22Rv1 (cell line): ENCODE data around the gene ARTN.

Experiments
- ZFX ChIP-seq: fragments of 450-650 bp; IDR thresholded peaks from 2 replicates; pipeline ENCODE4 v1.6.1; 2017; ENCODE audit warnings: antibody characterized with exemption, borderline replicate concordance
- TF ChIP-seq, protein P1 (sequence below): fragments of 450-650 bp; IDR thresholded peaks from 2 replicates; pipeline ENCODE4 v1.5.1; 2017; ENCODE audit warnings: mild to moderate bottlenecking

DNA sequence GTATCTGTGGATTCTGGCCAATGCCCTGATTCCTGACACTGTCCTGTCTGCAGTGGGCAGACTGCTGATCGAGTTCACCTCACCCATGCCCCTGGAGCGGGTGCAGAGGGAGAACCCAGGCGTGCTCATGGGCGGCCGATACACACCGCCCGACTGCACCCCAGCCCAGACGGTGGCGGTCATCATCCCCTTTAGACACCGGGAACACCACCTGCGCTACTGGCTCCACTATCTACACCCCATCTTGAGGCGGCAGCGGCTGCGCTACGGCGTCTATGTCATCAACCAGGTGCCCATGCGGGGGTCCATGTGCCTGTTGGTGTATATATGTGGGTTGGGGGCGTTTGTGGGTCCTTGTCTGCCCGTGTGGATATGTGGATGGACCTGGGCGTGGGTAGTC lies 48.0 kb downstream of the ARTN start:
- TF ChIP-seq, protein P1, sequence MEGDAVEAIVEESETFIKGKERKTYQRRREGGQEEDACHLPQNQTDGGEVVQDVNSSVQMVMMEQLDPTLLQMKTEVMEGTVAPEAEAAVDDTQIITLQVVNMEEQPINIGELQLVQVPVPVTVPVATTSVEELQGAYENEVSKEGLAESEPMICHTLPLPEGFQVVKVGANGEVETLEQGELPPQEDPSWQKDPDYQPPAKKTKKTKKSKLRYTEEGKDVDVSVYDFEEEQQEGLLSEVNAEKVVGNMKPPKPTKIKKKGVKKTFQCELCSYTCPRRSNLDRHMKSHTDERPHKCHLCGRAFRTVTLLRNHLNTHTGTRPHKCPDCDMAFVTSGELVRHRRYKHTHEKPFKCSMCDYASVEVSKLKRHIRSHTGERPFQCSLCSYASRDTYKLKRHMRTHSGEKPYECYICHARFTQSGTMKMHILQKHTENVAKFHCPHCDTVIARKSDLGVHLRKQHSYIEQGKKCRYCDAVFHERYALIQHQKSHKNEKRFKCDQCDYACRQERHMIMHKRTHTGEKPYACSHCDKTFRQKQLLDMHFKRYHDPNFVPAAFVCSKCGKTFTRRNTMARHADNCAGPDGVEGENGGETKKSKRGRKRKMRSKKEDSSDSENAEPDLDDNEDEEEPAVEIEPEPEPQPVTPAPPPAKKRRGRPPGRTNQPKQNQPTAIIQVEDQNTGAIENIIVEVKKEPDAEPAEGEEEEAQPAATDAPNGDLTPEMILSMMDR, result no peak
- no peak for TF ChIP-seq ZFX
